ENCODE data around the gene SHBG. TPM values are rescaled to one million over a fixed set of nuclear protein-coding genes. Genes with fewer than 3 reads are reported as not detected.

SHBG gene
- total RNA-seq, 4 donors from 2014 or later, result 0.83 TPM; not detected in 3

DNA sequence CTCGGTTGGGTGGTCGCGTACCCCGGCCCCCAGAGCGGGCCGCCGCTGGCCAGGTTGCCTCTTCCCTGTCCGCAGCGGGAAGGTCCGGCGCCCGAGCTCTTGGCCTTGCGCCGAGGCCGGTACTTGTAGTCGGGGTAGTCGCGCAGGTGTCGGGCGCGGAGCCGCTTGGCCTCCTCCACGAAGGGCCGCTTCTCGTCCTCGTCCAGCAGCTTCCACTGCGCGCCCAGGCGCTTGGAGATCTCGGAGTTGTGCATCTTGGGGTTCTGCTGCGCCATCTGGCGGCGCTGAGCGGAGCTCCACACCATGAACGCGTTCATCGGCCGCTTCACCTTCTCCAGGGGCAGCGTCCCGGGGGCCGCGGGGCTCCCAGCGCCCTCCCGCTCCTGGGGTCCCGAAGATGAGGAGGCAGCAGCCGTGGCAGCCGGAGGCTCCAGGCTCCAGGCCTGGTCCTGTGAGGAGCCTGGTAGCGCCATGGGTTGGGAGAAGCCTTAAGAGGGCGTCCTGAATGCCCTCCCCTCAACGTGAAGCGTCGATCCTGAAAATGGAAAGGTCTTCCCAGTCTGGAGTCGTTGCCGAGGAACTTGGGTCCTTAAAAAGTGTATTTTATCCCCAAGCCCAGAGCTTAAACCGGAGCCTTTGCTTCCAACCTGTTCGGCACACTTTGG lies 40.6 kb upstream of the SHBG start:
- WGBS, result 12% methylated on average over 23 of the region's 56 CpGs
- intact Hi-C loops (cut with DNase I), result loop anchor here (2.0 kb wide), 1 partner anchor 75 kb away; no protein-coding TSS in a partner anchor
- Histone ChIP-seq H3K27ac (replicated peaks in 1 of 4) (peak overlapping the region; percentile 78 to 86 (median 83)), H3K4me3 (peak overlapping the region; percentile 61 to 64 (median 62)), H3K36me3 (peaks cover 32 to 54% (median 52%) of the 10 kb centered on the region in 4 donors), H3K27me3 (no peaks in the 10 kb centered on the region), H3K9me3 (no peaks in the 10 kb centered on the region), H3K4me1 (peaks cover 34 to 62% (median 57%) of the 10 kb centered on the region in 4 donors)
- TF ChIP-seq POLR2AphosphoS5 (IDR thresholded peaks at IDR 0.05) (peak; percentile 69 to 78), EP300 (IDR thresholded peaks at IDR 0.05) (no peak), POLR2A (IDR thresholded peaks at IDR 0.05; ENCODE audit: low read depth) (no peak)
- TF ChIP-seq, protein P1, sequence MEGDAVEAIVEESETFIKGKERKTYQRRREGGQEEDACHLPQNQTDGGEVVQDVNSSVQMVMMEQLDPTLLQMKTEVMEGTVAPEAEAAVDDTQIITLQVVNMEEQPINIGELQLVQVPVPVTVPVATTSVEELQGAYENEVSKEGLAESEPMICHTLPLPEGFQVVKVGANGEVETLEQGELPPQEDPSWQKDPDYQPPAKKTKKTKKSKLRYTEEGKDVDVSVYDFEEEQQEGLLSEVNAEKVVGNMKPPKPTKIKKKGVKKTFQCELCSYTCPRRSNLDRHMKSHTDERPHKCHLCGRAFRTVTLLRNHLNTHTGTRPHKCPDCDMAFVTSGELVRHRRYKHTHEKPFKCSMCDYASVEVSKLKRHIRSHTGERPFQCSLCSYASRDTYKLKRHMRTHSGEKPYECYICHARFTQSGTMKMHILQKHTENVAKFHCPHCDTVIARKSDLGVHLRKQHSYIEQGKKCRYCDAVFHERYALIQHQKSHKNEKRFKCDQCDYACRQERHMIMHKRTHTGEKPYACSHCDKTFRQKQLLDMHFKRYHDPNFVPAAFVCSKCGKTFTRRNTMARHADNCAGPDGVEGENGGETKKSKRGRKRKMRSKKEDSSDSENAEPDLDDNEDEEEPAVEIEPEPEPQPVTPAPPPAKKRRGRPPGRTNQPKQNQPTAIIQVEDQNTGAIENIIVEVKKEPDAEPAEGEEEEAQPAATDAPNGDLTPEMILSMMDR (IDR thresholded peaks at IDR 0.05), result peak; percentile 89 to 97 (median 89)
- DNase-seq (ENCODE audit: extremely low spot score), result peak; percentile 96

- H3K27me3 ChIP-seq, result no peaks in the 10 kb centered on the region
- TF ChIP-seq POLR2AphosphoS5 (IDR thresholded peaks at IDR 0.05) (no peak), EP300 (IDR thresholded peaks at IDR 0.05) (no peak), POLR2A (IDR thresholded peaks at IDR 0.05; ENCODE audit: low read depth) (no peak)
- TF ChIP-seq, protein P1 (IDR thresholded peaks at IDR 0.05), result no peak
- H3K27ac ChIP-seq (replicated peaks in 1 of 4), result peak within 1 kb of the TSS; percentile 78 to 86 (median 83)
- peaks cover 27 to 54% (median 49%) of the 10 kb centered on the region in 4 donors for H3K4me1 ChIP-seq
- WGBS, result 57% methylated on average over 16 of the region's 24 CpGs
- no peak for DNase-seq (ENCODE audit: extremely low spot score)
- intact Hi-C loops (cut with DNase I), result loop anchor here (2.0 kb wide), 1 partner anchor 75 kb away; no protein-coding TSS in a partner anchor
- peak within 1 kb of the TSS; percentile 61 to 64 (median 62) for H3K4me3 ChIP-seq
- peaks cover 40 to 61% (median 59%) of the 10 kb centered on the region in 4 donors for H3K36me3 ChIP-seq
- H3K9me3 ChIP-seq, result no peaks in the 10 kb centered on the region
Observed at GRCh38 chr17:7589891-7590691, 39.8 kb upstream of the SHBG start, which contains the start of gene SOX15. Gene SOX15, minus strand, starts transcription at chr17:7590094. Its CDS starts 418 bp downstream, at chr17:7589676.

DNA sequence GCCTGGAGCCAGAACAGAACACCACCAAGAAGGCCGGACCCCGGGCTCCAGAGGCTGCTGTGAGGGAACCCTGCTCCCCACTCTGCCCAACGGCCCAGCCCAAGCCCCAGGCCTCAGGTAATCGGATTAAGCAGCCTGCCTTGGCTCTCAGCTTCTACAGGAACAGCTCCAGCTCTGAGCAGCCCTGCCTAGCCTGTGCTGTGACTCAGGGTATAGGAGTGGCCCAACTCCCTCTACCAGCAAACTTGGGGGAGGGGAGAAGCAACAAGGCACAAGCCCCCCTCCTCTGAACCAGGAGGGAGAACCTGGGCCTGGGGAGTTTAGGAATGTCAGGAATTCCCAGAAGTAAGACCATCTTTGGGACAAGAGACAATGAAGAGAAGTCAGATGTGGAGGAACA lies 39.2 kb upstream of the SHBG start:
- no peak overlapping the region for H3K27ac ChIP-seq (replicated peaks in 1 of 4)
- H3K36me3 ChIP-seq, result peaks cover 46 to 68% (median 66%) of the 10 kb centered on the region in 4 donors
- DNase-seq (ENCODE audit: extremely low spot score), result no peak
- no peak overlapping the region for H3K4me3 ChIP-seq
- peaks cover 23 to 48% (median 43%) of the 10 kb centered on the region in 4 donors for H3K4me1 ChIP-seq
- no peak for TF ChIP-seq EP300 (IDR thresholded peaks at IDR 0.05)
- no peak for TF ChIP-seq POLR2AphosphoS5 (IDR thresholded peaks at IDR 0.05)
- TF ChIP-seq, protein P1 (IDR thresholded peaks at IDR 0.05), result no peak
- no peak for TF ChIP-seq POLR2A (IDR thresholded peaks at IDR 0.05; ENCODE audit: low read depth)
- H3K9me3 ChIP-seq, result no peaks in the 10 kb centered on the region
- H3K27me3 ChIP-seq, result no peaks in the 10 kb centered on the region
- WGBS, result 100% methylated on average over 1 of the region's 4 CpGs
- intact Hi-C loops (cut with DNase I), result no loop called here

DNA sequence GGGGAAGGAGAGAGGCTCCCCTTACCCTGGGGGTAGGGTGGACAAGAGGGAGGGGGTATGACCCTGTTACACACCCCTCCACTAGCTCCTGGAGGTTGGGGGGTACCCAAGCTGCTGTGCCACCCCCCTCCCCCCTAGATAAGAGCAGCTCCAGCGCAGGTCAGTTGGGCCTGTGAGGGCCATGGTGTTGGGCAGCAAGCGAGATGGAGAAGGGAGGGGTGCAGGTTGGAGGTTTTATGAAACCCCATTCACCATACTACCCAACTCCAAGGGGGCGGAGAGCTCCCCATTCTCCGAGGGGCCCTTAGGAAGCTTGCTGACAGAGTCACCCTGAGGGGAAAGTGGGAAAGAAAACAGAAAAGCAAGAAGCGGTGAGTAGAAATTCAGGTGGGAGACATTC lies 38.3 kb upstream of the SHBG start:
- no peaks in the 10 kb centered on the region for H3K27me3 ChIP-seq
- no peak overlapping the region for H3K4me3 ChIP-seq
- 89% methylated on average over 5 of the region's 5 CpGs for WGBS
- no peaks in the 10 kb centered on the region for H3K9me3 ChIP-seq
- TF ChIP-seq EP300 (IDR thresholded peaks at IDR 0.05) (no peak), POLR2A (IDR thresholded peaks at IDR 0.05; ENCODE audit: low read depth) (no peak), POLR2AphosphoS5 (IDR thresholded peaks at IDR 0.05) (no peak)
- TF ChIP-seq, protein P1 (IDR thresholded peaks at IDR 0.05), result no peak
- intact Hi-C loops (cut with DNase I), result no loop called here
- H3K4me1 ChIP-seq, result peaks cover 23 to 40% (median 37%) of the 10 kb centered on the region in 4 donors
- H3K27ac ChIP-seq (replicated peaks in 1 of 4), result no peak overlapping the region
- peaks cover 55 to 74% (median 70%) of the 10 kb centered on the region in 4 donors for H3K36me3 ChIP-seq
- no peak for DNase-seq (ENCODE audit: extremely low spot score)

Measured in esophagus muscularis mucosa (tissue), 4 donors.